CD14-positive monocyte (primary cell): ENCODE measurements around the gene ERCC1. TPM values are rescaled to one million over a fixed set of nuclear protein-coding genes. Genes with fewer than 3 reads are reported as not detected.

Source experiments
- DNase-seq, 3 donors: peaks; one replicate each; pipeline ENCODE4 v3.0.0-alpha.2; 2011 to 2022
- H2AFZ ChIP-seq: 2 replicates; pipeline ENCODE4 v1.6.0; 2012; ENCODE audit warnings: mild to moderate bottlenecking, low read depth, low read length, inconsistent platforms; ENCODE audit not compliant: insufficient read depth, poor library complexity, severe bottlenecking
- H3K27ac ChIP-seq, 2 donors: 1 replicate in 1 of 2; 2 replicates in 1 of 2; pipeline ENCODE4 v1.5.1; 2012 to 2013; ENCODE audit warnings: low read length in 2 of 2, control low read depth in 1 of 2, inconsistent platforms in 1 of 2, low read depth in 1 of 2, mild to moderate bottlenecking in 1 of 2
- H3K27me3 ChIP-seq, 2 donors: one replicate each; pipeline versions ENCODE4 v1.6.0 to v1.6.1; 2011 to 2013; ENCODE audit warnings: low read length in 2 of 2; ENCODE audit not compliant: control insufficient read depth in 2 of 2, insufficient read depth in 2 of 2
- H3K36me3 ChIP-seq, 2 donors: replicated peaks in 1 of 2; 1 replicate in 1 of 2; 2 replicates in 1 of 2; pipeline versions ENCODE4 v1.5.1 to v1.6.1; 2012 to 2013; ENCODE audit warnings: low read length in 2 of 2, control low read depth in 1 of 2, inconsistent platforms in 1 of 2, mild to moderate bottlenecking in 1 of 2; ENCODE audit not compliant: insufficient read depth in 2 of 2, control insufficient read depth in 1 of 2
- H3K4me1 ChIP-seq, 2 donors: 1 replicate in 1 of 2; 2 replicates in 1 of 2; pipeline versions ENCODE4 v1.5.1 to v1.6.1; 2012 to 2013; ENCODE audit warnings: low read length in 2 of 2, control low read depth in 1 of 2, inconsistent platforms in 1 of 2, mild to moderate bottlenecking in 1 of 2, moderate library complexity in 1 of 2; ENCODE audit not compliant: insufficient read depth in 2 of 2, control insufficient read depth in 1 of 2
- H3K4me2 ChIP-seq: replicated peaks from 2 replicates; pipeline ENCODE3; 2012; ENCODE audit warnings: low read length, moderate library complexity, mild to moderate bottlenecking; ENCODE audit not compliant: poor library complexity, severe bottlenecking; ENCODE audit errors: extremely low read depth
- H3K4me3 ChIP-seq, 3 experiments: fragments of 200-600 bp in 1 of 3; sonication (generic) in 1 of 3; replicated peaks in 1 of 3; 1 replicate in 2 of 3; 2 replicates in 1 of 3; pipeline ENCODE4 v1.5.1; 2011 to 2013; ENCODE audit warnings: low read length in 3 of 3, mild to moderate bottlenecking in 3 of 3, control low read depth in 2 of 3, low read depth in 2 of 3, inconsistent platforms in 1 of 3, moderate library complexity in 1 of 3
- H3K79me2 ChIP-seq: 2 replicates; pipeline ENCODE4 v1.6.0; 2012; ENCODE audit warnings: mild to moderate bottlenecking, control low read depth, inconsistent platforms, low read length, moderate library complexity; ENCODE audit not compliant: insufficient read depth
- H3K9ac ChIP-seq: 2 replicates; pipeline ENCODE4 v1.6.0; 2017; ENCODE audit warnings: low read length, mild to moderate bottlenecking; ENCODE audit not compliant: insufficient read depth, poor library complexity, severe bottlenecking
- H3K9me3 ChIP-seq, 2 donors: replicated peaks in 1 of 2; 1 replicate in 1 of 2; 2 replicates in 1 of 2; pipeline versions ENCODE4 v1.5.1 to v1.6.1; 2012 to 2013; ENCODE audit warnings: low read length in 2 of 2, control low read depth in 1 of 2; ENCODE audit not compliant: control insufficient read depth in 1 of 2, insufficient read depth in 1 of 2
- H4K20me1 ChIP-seq: 2 replicates; pipeline ENCODE4 v1.6.0; 2012; ENCODE audit warnings: mild to moderate bottlenecking, low read length, control low read depth, moderate library complexity; ENCODE audit not compliant: insufficient read depth
- H3K27ac Mint-ChIP-seq, 7 donors: one replicate each; pipeline ENCODE4 v1.8.0; 2020; ENCODE audit warnings: mild to moderate bottlenecking in 7 of 7, mixed read lengths in 7 of 7, moderate library complexity in 6 of 7, inconsistent platforms in 2 of 7
- H3K27me3 Mint-ChIP-seq, 3 donors: one replicate each; pipeline ENCODE4 v1.8.0; 2021 to 2022; ENCODE audit warnings: low read depth in 3 of 3, mild to moderate bottlenecking in 3 of 3, mixed read lengths in 3 of 3, moderate library complexity in 3 of 3, inconsistent platforms in 1 of 3
- H3K36me3 Mint-ChIP-seq, 2 donors: one replicate each; pipeline ENCODE4 v1.8.0; 2020; ENCODE audit warnings: mixed read lengths in 2 of 2, inconsistent platforms in 1 of 2, mild to moderate bottlenecking in 1 of 2
- H3K4me1 Mint-ChIP-seq: one replicate; pipeline ENCODE4 v1.8.0; 2020; ENCODE audit warnings: mild to moderate bottlenecking, mixed read lengths
- H3K4me3 Mint-ChIP-seq, 2 donors: one replicate each; pipeline ENCODE4 v1.8.0; 2020; ENCODE audit warnings: mild to moderate bottlenecking in 2 of 2, mixed read lengths in 2 of 2, moderate library complexity in 1 of 2
- H3K9me3 Mint-ChIP-seq, 7 donors: one replicate each; pipeline ENCODE4 v1.8.0; 2020 to 2022; ENCODE audit warnings: mixed read lengths in 7 of 7, mild to moderate bottlenecking in 6 of 7, moderate library complexity in 6 of 7, inconsistent platforms in 2 of 7
- WGBS: methylation state at CpG from one replicate; pipeline ENCODE4 v1.1.5; 2013; ENCODE audit warnings: missing lambda C conversion rate; ENCODE audit not compliant: insufficient coverage; 5-methylcytosine and 5-hydroxymethylcytosine counted together
- intact Hi-C, 2 donors: fragments of 100-400 bp; cut with micrococcal nuclease; formaldehyde crosslinking; loops; one replicate each; pipeline versions ENCODE4 v1.15.0 to v1.15.1; 2023
- polyA plus RNA-seq, 3 donors: library from polyadenylated mRNA; depleted of rRNA in 1 of 3; unstranded in 2 of 3; stranded (reverse) in 1 of 3; fragments of 300-500 nt in 2 of 3; fragments of >200 nt in 1 of 3; fragmentation: Illumina TruSeq in 2 of 3; gene quantifications; 1 replicate in 2 of 3; 2 replicates in 1 of 3; pipeline ENCODE4 v1.2.3, GENCODE V29; 2012 to 2021
- TF ChIP-seq, protein P1 (sequence below): fragments of 200-600 bp; IDR thresholded peaks from one replicate; pipeline ENCODE4 v1.8.0; 2022; ENCODE audit warnings: antibody characterized with exemption, mild to moderate bottlenecking

Gene ERCC1
- polyA plus RNA-seq, 3 donors = 62.2 to 78.2 (median 74.6) TPM

DNA sequence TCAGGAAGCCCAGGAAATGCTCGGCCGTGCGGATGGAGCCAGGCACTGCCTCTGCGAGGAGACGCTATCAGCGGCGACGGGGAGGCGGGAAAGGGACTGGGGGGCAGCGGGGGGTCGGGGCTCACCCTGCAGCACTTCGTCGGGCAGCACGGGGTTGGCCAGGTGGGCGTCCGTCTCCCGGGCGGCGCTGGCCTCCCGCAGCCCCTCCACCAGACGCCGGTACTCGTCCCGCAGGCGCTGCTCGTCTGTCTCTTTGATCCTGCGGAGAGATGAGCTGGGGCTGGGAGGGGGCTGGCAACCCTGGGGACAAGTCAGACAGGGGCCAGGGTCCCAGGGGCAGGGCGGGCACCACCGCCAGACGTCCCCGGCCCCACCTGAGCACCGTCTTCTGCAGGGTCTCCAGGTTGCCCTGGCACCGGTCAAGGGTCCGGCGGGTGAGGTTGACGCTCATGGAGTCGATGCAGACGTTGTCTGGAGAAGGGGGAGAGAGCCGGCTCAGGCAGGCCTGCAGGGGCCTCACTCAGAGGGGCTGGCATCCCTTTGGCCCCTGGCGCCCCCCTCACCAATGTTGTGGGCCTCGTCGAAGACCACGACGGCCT lies 59.8 kb downstream of the ERCC1 start:
- Histone ChIP-seq H3K4me3 (no peak overlapping the region), H3K9me3 (no peaks in the 10 kb centered on the region), H3K4me2 (no peak overlapping the region), H4K20me1 (no peaks in the 10 kb centered on the region), H3K27ac (no peak overlapping the region), H3K4me1 (no peaks in the 10 kb centered on the region), H3K9ac (no peak overlapping the region), H3K79me2 (no peaks in the 10 kb centered on the region), H3K36me3 (peaks cover 26 to 40% of the 10 kb centered on the region in 2 donors), H2AFZ (no peak overlapping the region), H3K27me3 (no peaks in the 10 kb centered on the region)
- intact Hi-C loops = no loop called here
- Mint-ChIP-seq H3K36me3 (peaks cover 28 to 62% of the 10 kb centered on the region in 2 donors), H3K27ac (no peak overlapping the region), H3K4me3 (no peak overlapping the region), H3K27me3 (no peaks in the 10 kb centered on the region), H3K9me3 (no peaks in the 10 kb centered on the region), H3K4me1 (peaks cover 2% of the 10 kb centered on the region)
- TF ChIP-seq, protein P1, sequence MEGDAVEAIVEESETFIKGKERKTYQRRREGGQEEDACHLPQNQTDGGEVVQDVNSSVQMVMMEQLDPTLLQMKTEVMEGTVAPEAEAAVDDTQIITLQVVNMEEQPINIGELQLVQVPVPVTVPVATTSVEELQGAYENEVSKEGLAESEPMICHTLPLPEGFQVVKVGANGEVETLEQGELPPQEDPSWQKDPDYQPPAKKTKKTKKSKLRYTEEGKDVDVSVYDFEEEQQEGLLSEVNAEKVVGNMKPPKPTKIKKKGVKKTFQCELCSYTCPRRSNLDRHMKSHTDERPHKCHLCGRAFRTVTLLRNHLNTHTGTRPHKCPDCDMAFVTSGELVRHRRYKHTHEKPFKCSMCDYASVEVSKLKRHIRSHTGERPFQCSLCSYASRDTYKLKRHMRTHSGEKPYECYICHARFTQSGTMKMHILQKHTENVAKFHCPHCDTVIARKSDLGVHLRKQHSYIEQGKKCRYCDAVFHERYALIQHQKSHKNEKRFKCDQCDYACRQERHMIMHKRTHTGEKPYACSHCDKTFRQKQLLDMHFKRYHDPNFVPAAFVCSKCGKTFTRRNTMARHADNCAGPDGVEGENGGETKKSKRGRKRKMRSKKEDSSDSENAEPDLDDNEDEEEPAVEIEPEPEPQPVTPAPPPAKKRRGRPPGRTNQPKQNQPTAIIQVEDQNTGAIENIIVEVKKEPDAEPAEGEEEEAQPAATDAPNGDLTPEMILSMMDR = no peak
- no peak for DNase-seq
- WGBS = 96% methylated on average over 37 of the region's 44 CpGs

DNA sequence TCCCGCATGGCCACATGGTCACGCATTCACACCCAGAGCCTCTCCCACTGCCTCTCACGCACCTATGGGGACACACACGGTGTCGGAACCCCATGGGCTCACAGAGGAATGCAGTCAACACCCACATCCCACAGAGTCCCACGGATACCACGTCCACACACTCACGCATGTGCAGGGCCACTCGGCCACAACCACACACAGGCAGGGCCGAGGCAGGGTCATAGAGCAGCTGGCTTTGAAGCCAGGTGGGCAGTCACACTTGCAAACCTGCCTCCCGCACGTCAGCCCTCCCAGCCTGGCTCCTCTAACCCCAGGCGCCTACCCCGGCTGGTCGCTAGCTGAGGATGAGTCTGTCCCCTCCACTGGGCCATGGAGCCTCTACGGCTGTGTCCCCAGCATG lies 61.4 kb downstream of the ERCC1 start:
- Histone ChIP-seq H3K79me2 (no peaks in the 10 kb centered on the region), H3K36me3 (peaks cover 26 to 46% of the 10 kb centered on the region in 2 donors), H3K4me3 (no peak overlapping the region), H3K9me3 (no peaks in the 10 kb centered on the region), H3K4me1 (no peaks in the 10 kb centered on the region), H2AFZ (no peak overlapping the region), H3K9ac (no peak overlapping the region), H3K4me2 (no peak overlapping the region), H3K27ac (no peak overlapping the region), H4K20me1 (no peaks in the 10 kb centered on the region), H3K27me3 (no peaks in the 10 kb centered on the region)
- Mint-ChIP-seq H3K27ac (peak overlapping the region in 2 of 7 donors; percentile 41 to 55), H3K4me1 (no peaks in the 10 kb centered on the region), H3K36me3 (peaks cover 36 to 70% of the 10 kb centered on the region in 2 donors), H3K9me3 (no peaks in the 10 kb centered on the region), H3K27me3 (no peaks in the 10 kb centered on the region), H3K4me3 (no peak overlapping the region)
- intact Hi-C loops = no loop called here
- TF ChIP-seq, protein P1 = no peak
- no peak for DNase-seq
- WGBS = 90% methylated on average over 12 of the region's 16 CpGs
